ENCODE data around the gene CCDC50.

CCDC50 gene

GRCh38 chr3:191385101-191385500 is 55.9 kb downstream of the CCDC50 start:
- Histone ChIP-seq H3K4me2 (ENCODE audit: low read depth, low read length, poor library complexity, severe bottlenecking) (no peak overlapping the region), H3K9ac (ENCODE audit: low read length) (no peak overlapping the region), H3K27me3 (ENCODE audit: low read length) (no peaks in the 10 kb centered on the region), H3K36me3 (ENCODE audit: low read length) (0 out of 2 replicates have a peak, but pooled peaks cover 6% of the 10 kb centered on the region), H4K20me1 (ENCODE audit: low read depth, low read length) (no peaks in the 10 kb centered on the region), H3K9me2 (replicated peaks; ENCODE audit: insufficient read depth, low read length) (no peaks in the 10 kb centered on the region), H3K27ac (ENCODE audit: low read depth, low read length) (no peak overlapping the region), H3F3A (ENCODE audit: insufficient read depth) (no peaks in the 10 kb centered on the region), H3K4me3 (ENCODE audit: insufficient read depth, low read length, poor library complexity, severe bottlenecking) (no peak overlapping the region), H2AFZ (ENCODE audit: low read depth, low read length, severe bottlenecking) (no peak overlapping the region), H3K79me2 (ENCODE audit: insufficient read depth, low read length) (no peaks in the 10 kb centered on the region), H3K9me3 (ENCODE audit: insufficient read depth, low read length) (no peaks in the 10 kb centered on the region)
- TF ChIP-seq CTCF (IDR thresholded peaks at IDR 0.05; ENCODE audit: insufficient read depth, low read length, poor library complexity, severe bottlenecking) (no peak), EZH2phosphoT487 (conservative IDR thresholded peaks at IDR 0.05; ENCODE audit: low read length) (no peak)

- Histone ChIP-seq H3K27ac (ENCODE audit: low read depth, low read length) (no peak overlapping the region), H3K4me2 (ENCODE audit: low read depth, low read length, poor library complexity, severe bottlenecking) (no peak overlapping the region), H3K36me3 (ENCODE audit: low read length) (0 out of 2 replicates have a peak, but pooled peaks cover 6% of the 10 kb centered on the region), H3K9ac (ENCODE audit: low read length) (no peak overlapping the region), H3K9me3 (ENCODE audit: insufficient read depth, low read length) (no peaks in the 10 kb centered on the region), H2AFZ (ENCODE audit: low read depth, low read length, severe bottlenecking) (no peak overlapping the region), H3K4me3 (ENCODE audit: insufficient read depth, low read length, poor library complexity, severe bottlenecking) (no peak overlapping the region), H3K79me2 (ENCODE audit: insufficient read depth, low read length) (no peaks in the 10 kb centered on the region), H3K27me3 (ENCODE audit: low read length) (no peaks in the 10 kb centered on the region), H3K9me2 (replicated peaks; ENCODE audit: insufficient read depth, low read length) (no peaks in the 10 kb centered on the region), H3F3A (ENCODE audit: insufficient read depth) (no peaks in the 10 kb centered on the region), H4K20me1 (ENCODE audit: low read depth, low read length) (no peaks in the 10 kb centered on the region)
- TF ChIP-seq EZH2phosphoT487 (conservative IDR thresholded peaks at IDR 0.05; ENCODE audit: low read length) (no peak), CTCF (IDR thresholded peaks at IDR 0.05; ENCODE audit: insufficient read depth, low read length, poor library complexity, severe bottlenecking) (no peak)
Observed at GRCh38 chr3:191387441-191388077, 58.4 kb downstream of the CCDC50 start.

GRCh38 chr3:191388823-191389222 is 59.6 kb downstream of the CCDC50 start:
- H2AFZ ChIP-seq (ENCODE audit: low read depth, low read length, severe bottlenecking) = no peak overlapping the region
- H3K9me2 ChIP-seq (replicated peaks; ENCODE audit: insufficient read depth, low read length) = no peaks in the 10 kb centered on the region
- no peak overlapping the region for H3K27ac ChIP-seq (ENCODE audit: low read depth, low read length)
- no peaks in the 10 kb centered on the region for H3K36me3 ChIP-seq (ENCODE audit: low read length)
- no peaks in the 10 kb centered on the region for H3F3A ChIP-seq (ENCODE audit: insufficient read depth)
- no peaks in the 10 kb centered on the region for H3K9me3 ChIP-seq (ENCODE audit: insufficient read depth, low read length)
- H3K79me2 ChIP-seq (ENCODE audit: insufficient read depth, low read length) = no peaks in the 10 kb centered on the region
- no peaks in the 10 kb centered on the region for H3K27me3 ChIP-seq (ENCODE audit: low read length)
- H3K4me2 ChIP-seq (ENCODE audit: low read depth, low read length, poor library complexity, severe bottlenecking) = no peak overlapping the region
- H3K4me3 ChIP-seq (ENCODE audit: insufficient read depth, low read length, poor library complexity, severe bottlenecking) = no peak overlapping the region
- H4K20me1 ChIP-seq (ENCODE audit: low read depth, low read length) = no peaks in the 10 kb centered on the region
- no peak for TF ChIP-seq EZH2phosphoT487 (conservative IDR thresholded peaks at IDR 0.05; ENCODE audit: low read length)
- no peak for TF ChIP-seq CTCF (IDR thresholded peaks at IDR 0.05; ENCODE audit: insufficient read depth, low read length, poor library complexity, severe bottlenecking)
- no peak overlapping the region for H3K9ac ChIP-seq (ENCODE audit: low read length)

All from SU-DHL-6 (cell line).